Stimulated activated CD4-positive, alpha-beta T cell treated with anti-CD3 and anti-CD28 coated beads, TNF-alpha, amount 100 ng/mL, for 48 hours (primary cell): ENCODE measurements around the gene NECAB2.
A peak's percentile ranks its signal among the peaks of the same experiment; 100 is the strongest.

Experiments
- DNase-seq, 3 donors: peaks; one replicate each; pipeline ENCODE4 v3.0.0-alpha.2; 2020; ENCODE audit warnings: low read depth in 3 of 3

Gene NECAB2

GRCh38 chr16:83952940-83953795, 14.9 kb upstream of the NECAB2 start, which contains the start of gene OSGIN1:
Gene OSGIN1 (plus strand): TSS chr16:83953240. CDS start chr16:83957672, 4,432 bp downstream.
- DNase-seq: peak; percentile 67 to 79 (median 78)

DNA sequence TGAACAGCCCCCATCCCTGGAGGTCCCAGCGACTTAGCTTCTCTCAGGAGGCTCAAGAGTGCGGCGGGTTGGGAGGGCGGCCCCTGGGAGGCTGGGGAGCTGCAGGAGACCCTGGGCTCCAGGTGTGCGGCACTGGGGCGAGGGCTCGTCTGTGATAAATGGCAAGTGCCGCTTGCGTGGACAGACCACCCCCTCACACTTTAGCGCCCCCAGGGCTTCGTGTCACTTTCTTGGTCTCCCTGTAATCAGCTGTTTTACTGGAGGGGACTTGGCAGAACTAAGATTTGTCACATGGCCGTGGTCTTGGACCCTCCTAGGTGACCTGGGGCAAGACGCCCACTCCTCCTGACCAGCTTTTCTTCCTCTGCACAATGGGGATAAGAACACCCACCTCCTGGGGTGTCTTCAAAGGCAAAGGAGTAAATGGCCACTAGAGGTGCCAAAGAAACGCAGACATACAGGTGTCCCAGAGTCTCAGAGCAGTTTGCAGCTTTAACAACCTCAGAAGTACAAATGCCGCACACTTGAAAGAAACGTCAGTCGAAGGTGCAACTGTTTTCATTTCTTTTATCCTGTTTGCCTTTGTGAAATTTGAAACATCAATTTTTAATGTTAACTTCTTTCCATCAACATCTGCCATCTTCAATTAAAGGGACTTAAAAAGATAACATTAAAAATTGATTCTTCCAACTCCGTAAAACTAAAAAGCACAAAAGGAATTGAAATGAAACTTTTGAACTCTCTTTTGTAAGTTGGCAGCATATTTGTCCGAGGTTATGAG, 14.1 kb upstream of the NECAB2 start:
- DNase-seq: no peak

- DNase-seq: no peak
Measured at GRCh38 chr16:83954577-83955016, 13.4 kb upstream of the NECAB2 start.

- no peak for DNase-seq
Measured at GRCh38 chr16:83955218-83956130, 12.6 kb upstream of the NECAB2 start.

DNA sequence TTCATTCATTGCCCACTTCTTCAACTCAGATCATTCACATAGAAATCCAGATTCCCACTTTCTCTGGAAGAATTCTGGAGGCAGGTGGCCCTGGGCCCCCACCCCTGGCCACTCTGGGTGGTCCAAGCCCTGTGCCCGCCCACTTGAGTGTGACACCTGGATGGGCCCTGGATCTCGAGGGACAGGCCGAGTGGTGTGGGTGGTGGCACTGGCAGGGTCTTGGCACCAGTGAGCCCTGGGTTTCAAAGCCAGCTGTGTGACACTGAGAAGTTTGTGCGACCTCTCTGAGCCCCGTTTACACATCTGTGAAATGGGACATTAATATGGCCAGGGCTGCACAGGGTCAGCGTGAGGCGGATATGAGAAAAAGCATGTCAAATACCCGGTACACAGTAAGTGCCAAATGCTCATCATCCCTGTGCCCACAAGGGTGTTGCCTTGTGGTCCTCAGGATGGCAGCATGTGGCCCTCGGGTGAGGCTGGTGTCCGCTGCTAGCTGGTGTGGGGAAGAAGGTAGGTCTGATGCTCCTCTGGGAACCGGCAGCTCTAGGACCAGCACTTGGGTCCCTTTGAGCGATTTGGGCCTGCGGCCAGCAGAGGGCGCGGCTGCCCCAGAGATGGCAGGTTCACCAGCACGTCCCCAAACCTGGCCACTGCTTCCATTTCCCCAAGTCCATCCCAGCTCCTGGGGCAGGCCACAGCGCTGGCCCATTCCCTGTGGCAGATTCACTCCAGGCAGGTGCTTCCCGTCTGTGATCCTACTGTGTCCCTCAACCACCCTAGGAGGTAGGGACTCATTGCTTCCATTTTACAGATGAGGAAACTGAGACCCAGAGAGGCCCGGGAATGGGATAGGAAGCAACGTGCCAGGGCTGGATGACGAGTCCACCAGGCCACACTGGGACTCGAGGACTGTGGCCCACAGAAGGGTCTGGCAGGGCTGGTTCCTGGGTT, 11.4 kb upstream of the NECAB2 start:
- peak; percentile 60 to 73 (median 67) for DNase-seq

DNA sequence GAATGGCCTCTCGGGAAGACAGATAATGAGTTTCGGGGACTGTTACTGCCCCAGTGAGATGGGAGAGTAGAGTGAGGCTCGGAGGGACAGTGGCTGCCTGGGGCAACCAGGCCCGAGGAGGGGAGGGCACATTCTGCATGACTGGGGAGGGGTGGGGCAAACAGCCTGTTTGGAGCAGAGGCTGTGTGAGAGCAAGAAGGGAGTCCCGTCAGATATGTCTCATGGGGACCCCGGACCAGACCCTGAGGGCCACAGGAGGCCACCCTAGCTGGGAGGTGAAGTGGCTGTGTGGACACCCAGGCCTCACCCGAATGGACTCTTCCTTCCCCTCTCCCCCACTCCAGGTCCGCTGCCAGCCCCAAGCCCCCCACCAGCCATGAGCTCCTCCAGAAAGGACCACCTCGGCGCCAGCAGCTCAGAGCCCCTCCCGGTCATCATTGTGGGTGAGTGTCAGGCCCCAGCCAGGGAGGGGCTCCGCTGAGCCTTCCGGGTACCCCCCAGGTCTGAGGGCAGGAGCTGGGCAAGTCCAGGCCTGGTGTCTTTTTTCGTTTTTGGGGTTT, 10.7 kb upstream of the NECAB2 start:
- no peak for DNase-seq

- no peak for DNase-seq
Measured at GRCh38 chr16:83958137-83958845, 9.8 kb upstream of the NECAB2 start.

DNA sequence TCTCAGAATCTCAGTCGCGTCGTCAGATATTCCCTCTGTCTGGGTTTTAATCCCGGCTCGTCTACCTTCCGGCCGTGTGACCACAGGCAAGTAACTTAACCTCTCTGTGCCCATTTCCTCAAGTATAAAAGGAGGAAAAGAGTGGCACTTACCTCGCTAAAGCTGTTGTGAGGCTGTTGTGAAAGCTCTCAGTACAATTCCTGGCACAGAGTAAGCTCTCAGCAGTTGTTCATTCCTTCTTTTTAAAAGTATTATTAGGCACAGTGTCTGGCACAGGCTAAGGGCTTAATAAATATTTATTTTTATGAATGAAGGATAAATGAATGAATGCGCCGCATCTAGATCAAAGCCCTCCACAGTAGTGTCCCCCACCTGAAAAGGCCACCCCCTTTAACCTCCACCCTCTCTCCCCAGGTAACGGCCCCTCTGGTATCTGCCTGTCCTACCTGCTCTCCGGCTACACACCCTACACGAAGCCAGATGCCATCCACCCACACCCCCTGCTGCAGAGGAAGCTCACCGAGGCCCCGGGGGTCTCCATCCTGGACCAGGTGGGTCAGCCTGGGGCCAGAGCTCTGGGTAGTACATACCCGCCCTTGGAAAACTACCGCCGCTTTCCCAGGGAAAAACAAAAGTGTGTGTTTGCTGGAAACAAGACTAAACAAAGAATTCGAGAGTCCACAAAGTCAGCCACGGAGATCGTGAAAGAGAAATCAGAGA, 9.0 kb upstream of the NECAB2 start:
- DNase-seq: no peak

DNA sequence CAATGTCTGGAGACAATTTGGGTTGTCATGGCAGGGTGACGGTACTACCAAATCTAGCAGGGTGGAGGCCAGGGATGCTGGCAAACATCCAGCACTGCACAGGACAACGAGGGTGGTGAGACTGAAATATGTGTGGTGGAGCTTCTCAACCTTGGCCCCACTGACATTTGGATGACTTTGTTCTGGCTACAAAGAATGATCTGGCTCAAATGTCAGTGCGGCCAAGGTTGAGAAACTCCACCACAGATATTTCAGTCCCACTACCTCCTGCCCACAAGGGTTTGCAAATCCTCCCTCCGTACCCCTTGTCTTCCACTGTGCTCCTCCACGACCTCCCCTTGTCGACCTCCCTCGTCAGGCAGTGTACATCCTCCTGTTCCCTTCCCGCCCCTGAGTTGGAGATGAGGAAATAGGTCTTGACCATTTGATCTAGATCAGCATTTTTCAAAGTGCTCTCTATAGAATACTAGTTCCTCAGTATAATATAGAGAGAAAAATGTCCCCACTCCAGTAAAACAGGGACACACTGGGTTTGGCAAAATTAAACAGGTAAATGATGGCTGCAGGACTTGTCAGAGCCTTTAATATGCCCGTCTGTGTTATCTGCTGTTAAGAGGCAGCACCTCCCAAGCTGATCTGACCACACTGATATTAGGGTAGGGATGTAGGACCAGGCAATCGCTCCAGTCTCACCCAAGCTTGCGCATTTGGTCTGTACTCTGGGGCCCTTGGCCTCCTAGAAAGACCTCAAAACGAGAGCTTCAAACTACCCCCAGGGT, 8.2 kb upstream of the NECAB2 start:
- DNase-seq: no peak

GRCh38 chr16:83960521-83961249, 7.4 kb upstream of the NECAB2 start:
- no peak for DNase-seq

DNA sequence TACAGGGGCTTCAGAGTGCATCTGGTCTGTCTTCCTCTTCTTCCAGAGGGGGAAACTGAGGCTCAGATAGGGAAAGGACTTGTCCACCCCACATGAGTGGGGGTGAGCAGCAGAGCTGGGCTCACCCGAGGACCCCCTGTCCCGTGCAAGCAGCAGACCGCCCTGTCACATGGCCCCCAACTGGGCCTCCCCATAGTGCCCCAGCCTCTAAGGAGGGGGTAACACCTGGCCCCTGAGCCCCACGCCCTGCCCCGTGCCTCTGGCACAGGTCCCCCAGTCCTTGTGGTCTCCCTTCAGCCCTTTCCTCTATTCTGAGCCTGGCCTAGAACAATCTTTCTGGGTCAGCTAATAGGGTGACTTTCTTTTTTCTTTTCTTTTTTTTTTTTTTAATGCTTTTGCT, 6.5 kb upstream of the NECAB2 start:
- no peak for DNase-seq

DNA sequence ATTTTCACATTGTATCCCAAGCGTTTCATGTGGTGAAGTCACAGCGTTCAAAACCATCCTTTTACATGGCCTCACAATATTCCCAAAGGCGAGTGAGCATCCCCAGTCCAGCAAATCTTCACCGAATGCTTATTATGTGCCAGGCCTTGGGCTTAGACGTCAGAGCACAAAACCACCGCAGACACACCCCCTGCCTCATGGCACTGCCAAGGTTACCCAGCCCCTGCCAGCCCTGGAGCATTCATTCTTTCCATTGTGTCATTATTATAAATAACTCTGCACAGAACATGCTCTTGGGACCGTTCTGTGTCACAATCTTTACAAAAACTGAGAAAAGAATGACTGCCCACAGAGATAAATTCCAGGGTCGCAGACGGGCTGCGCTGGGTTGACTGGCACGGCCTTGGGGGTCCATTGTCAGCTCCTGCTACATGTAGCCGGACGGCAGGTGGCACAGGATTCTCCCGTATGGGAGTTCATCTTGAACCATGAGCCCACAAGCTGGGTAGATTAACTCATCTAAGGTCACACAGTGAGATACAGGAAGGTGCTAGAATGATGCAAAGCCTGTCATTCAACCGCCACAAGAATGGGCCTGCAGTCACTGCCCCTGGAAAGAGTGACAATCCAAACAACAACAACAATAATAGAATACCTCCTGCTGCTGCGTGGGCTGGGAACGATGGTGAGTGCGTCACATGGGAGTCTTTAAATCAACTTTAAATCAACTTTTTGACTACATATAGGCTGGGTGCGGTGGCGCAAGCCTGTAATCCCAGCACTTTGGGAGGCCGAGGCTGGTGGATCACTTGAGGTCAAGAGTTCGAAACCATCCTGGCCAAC, 4.5 kb upstream of the NECAB2 start:
- no peak for DNase-seq

- DNase-seq: no peak
Measured at GRCh38 chr16:83964684-83965443, 3.2 kb upstream of the NECAB2 start.

GRCh38 chr16:83965444-83966152, 2.4 kb upstream of the NECAB2 start:
- no peak for DNase-seq

DNA sequence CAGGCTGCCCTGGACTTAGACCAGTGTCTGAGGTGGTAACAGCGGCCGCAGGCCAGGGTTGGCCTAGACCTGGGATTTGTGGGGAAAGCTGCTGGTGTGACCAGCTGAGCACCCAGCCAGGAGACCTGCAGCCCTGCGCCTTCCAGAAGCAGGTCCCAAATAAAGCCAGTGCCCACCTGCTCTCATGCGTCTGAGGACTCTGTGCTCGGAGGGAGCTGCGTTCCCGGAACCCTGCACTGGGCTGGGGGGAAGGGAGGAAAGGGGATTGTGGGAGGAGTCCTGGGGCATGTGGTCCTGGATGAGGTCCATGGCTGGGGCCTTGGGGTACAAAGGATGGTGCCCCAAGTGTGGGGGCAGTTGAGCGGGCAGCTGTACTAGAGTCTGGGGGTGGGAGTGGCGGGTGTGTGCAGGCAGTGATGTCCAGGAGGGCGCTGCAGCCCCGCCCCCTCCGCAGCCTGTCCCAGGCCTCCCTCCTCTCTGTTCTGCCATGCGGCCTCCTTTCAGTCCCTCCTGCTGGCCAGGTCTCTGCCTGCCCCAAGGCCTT, 1.8 kb upstream of the NECAB2 start:
- no peak for DNase-seq
